K562 (cell line): ENCODE results near the gene USH2A. TPM values are rescaled to one million over a fixed set of nuclear protein-coding genes. Genes with fewer than 3 reads are reported as not detected.

Experiments
- ATAC-seq: fragments of 200-7000 bp; cut with Tn5 transposase; 3 replicates; pipeline ENCODE4 v1.9.1; 2020; ENCODE audit warnings: moderate library complexity
- BruUV-seq: library from RNA; stranded (reverse); fragments of 400-500 nt; replicated peaks from 2 replicates; lab custom pipeline; 2021; lab: Mats Ljungman, UMichigan
- CTCF ChIA-PET: fragments of 300-600 bp; formaldehyde crosslinking; extraction: SDS; loops from one replicate; lab custom pipeline; 2021; ENCODE audit warnings: low intra/inter-chr PET ratio; lab: Yijun Ruan, JAX
- POLR2A ChIA-PET: fragments of 300-600, 350-650 bp; sonication (Branson Sonifier 250); formaldehyde crosslinking; extraction: SDS; loops from one replicate; lab custom pipeline; 2021; ENCODE audit warnings: antibody characterized with exemption, inconsistent platforms; lab: Yijun Ruan, JAX
- DNase-seq, 4 experiments: peaks; one replicate each; pipeline versions ENCODE4 v3.0.0 to v3.0.0-alpha.2; 2011 to 2018; ENCODE audit warnings: low spot score in 3 of 4, mixed read lengths in 3 of 4; ENCODE audit errors: extremely low read depth in 1 of 4
- FAIRE-seq: peaks from 2 replicates; lab custom pipeline; 2011; peaks lifted over from hg19 to GRCh38; lab: Jason Lieb, UNC
- H2AFZ ChIP-seq: 2 replicates; pipeline ENCODE4 v1.6.0; 2011; ENCODE audit warnings: low read depth, low read length, control low read depth, inconsistent platforms
- H3K27ac ChIP-seq: fragments of 200-600 bp; 3 replicates; pipeline ENCODE4 v1.8.0; 2011; ENCODE audit warnings: low read depth, mild to moderate bottlenecking, control low read depth, inconsistent platforms, low read length, moderate library complexity, mixed read lengths; ENCODE audit errors: extremely low read depth
- H3K27me3 ChIP-seq, 2 experiments: fragments of 300-600 bp in 1 of 2; 2 replicates in 1 of 2; 3 replicates in 1 of 2; pipeline versions ENCODE4 v1.6.0 to v1.8.0; 2011; ENCODE audit warnings: inconsistent platforms in 2 of 2, low read length in 2 of 2, mild to moderate bottlenecking in 1 of 2, mixed read lengths in 1 of 2, moderate library complexity in 1 of 2; ENCODE audit not compliant: control insufficient read depth in 2 of 2, insufficient read depth in 2 of 2
- H3K36me3 ChIP-seq: fragments of 300-600 bp; 3 replicates; pipeline ENCODE4 v1.8.0; 2011; ENCODE audit warnings: mild to moderate bottlenecking, low read length, inconsistent platforms; ENCODE audit not compliant: control insufficient read depth, insufficient read depth
- H3K4me1 ChIP-seq, 2 experiments: fragments of 200-600 bp in 1 of 2; replicated peaks in 1 of 2; 2 replicates in 1 of 2; 3 replicates in 1 of 2; pipeline versions ENCODE4 v1.5.1 to v1.8.0; 2011; ENCODE audit warnings: inconsistent platforms in 2 of 2, low read length in 2 of 2, mild to moderate bottlenecking in 1 of 2, mixed read lengths in 1 of 2, moderate library complexity in 1 of 2; ENCODE audit not compliant: control insufficient read depth in 2 of 2, insufficient read depth in 2 of 2
- H3K4me2 ChIP-seq: 2 replicates; pipeline ENCODE4 v1.6.1; 2011; ENCODE audit warnings: low read length, control low read depth, inconsistent platforms, mixed read lengths; ENCODE audit not compliant: insufficient read depth
- H3K4me3 ChIP-seq: fragments of 200-600 bp; sonication (generic), shearing (Covaris generic); 2 replicates; pipeline ENCODE4 v1.5.1; 2016; ENCODE audit warnings: control low read depth, inconsistent platforms
- H3K79me2 ChIP-seq: fragments of 200-600 bp; 3 replicates; pipeline ENCODE4 v1.8.0; 2011; ENCODE audit warnings: low read length, inconsistent platforms; ENCODE audit not compliant: control insufficient read depth, insufficient read depth
- H3K9ac ChIP-seq, 2 experiments: 2 replicates each; pipeline versions ENCODE4 v1.6.0 to v1.6.1; 2011; ENCODE audit warnings: low read depth in 2 of 2, low read length in 2 of 2, control low read depth in 1 of 2, inconsistent platforms in 1 of 2, mild to moderate bottlenecking in 1 of 2, mixed read lengths in 1 of 2; ENCODE audit not compliant: insufficient read depth in 1 of 2
- H3K9me1 ChIP-seq: one replicate; pipeline ENCODE4 v1.6.0; 2011; ENCODE audit warnings: inconsistent platforms, mild to moderate bottlenecking, low read length, moderate library complexity; ENCODE audit not compliant: control insufficient read depth, insufficient read depth
- H3K9me3 ChIP-seq: replicated peaks from 2 replicates; pipeline ENCODE4 v1.5.1; 2011; ENCODE audit warnings: low read depth, low read length, inconsistent platforms; ENCODE audit not compliant: control insufficient read depth, insufficient read depth
- H4K20me1 ChIP-seq: replicated peaks from 2 replicates; pipeline ENCODE4 v1.6.1; 2011; ENCODE audit warnings: low read length, inconsistent platforms, mixed read lengths; ENCODE audit not compliant: control insufficient read depth, insufficient read depth
- ARID2 ChIP-seq: fragments of 450-650 bp; IDR thresholded peaks from 2 replicates; pipeline ENCODE4 v1.6.1; 2017; ENCODE audit warnings: antibody characterized with exemption, mild to moderate bottlenecking
- FUS ChIP-seq: fragments of 200-400 bp; formaldehyde crosslinking; optimal IDR thresholded peaks from 2 replicates; pipeline ENCODE3; 2017; ENCODE audit warnings: low read depth, low read length
- MBD2 ChIP-seq: sonication (generic); IDR thresholded peaks from 2 replicates; pipeline ENCODE4 v1.6.1; 2016; ENCODE audit warnings: low read depth, borderline replicate concordance
- NCOA4 ChIP-seq: fragments of 450-650 bp; IDR thresholded peaks from 2 replicates; pipeline ENCODE4 v1.6.1; 2018; ENCODE audit warnings: mild to moderate bottlenecking; ENCODE audit not compliant: partially characterized antibody
- NR3C1 ChIP-seq: sonication (generic); formaldehyde crosslinking; IDR thresholded peaks from 2 replicates; pipeline ENCODE4 v1.8.1; 2022; ENCODE audit warnings: missing genetic modification reagents
- PPARD ChIP-seq: fragments of 250-450 bp; sonication (Bioruptor Pico); IDR thresholded peaks from 2 replicates; pipeline ENCODE4 v1.8.0; 2022; ENCODE audit warnings: inconsistent platforms, mild to moderate bottlenecking, moderate library complexity
- RB1 ChIP-seq: fragments of 450-650 bp; IDR thresholded peaks from 2 replicates; pipeline ENCODE4 v1.6.1; 2017; ENCODE audit warnings: low read depth, mild to moderate bottlenecking
- RHOXF2B ChIP-seq: fragments of 250-450 bp; sonication (Bioruptor Pico); conservative IDR thresholded peaks from 2 replicates; pipeline ENCODE4 v1.5.1; 2021
- SOX6 ChIP-seq: fragments of 450-650 bp; IDR thresholded peaks from 2 replicates; pipeline ENCODE4 v1.6.1; 2014; ENCODE audit warnings: mild to moderate bottlenecking
- YBX1 ChIP-seq: fragments of 450-650 bp; IDR thresholded peaks from 2 replicates; pipeline ENCODE4 v1.7.1; 2016; ENCODE audit warnings: mild to moderate bottlenecking
- ZFP36 ChIP-seq: fragments of 150-350 bp; IDR thresholded peaks from 2 replicates; pipeline ENCODE4 v1.6.1; 2018; ENCODE audit warnings: low read length, low read depth; ENCODE audit not compliant: partially characterized antibody
- ZNF316 ChIP-seq: fragments of 450-650 bp; IDR thresholded peaks from 2 replicates; pipeline ENCODE4 v1.6.1; 2016
- WGBS: fragments of 100-300 bp; shearing (Covaris generic); methylation state at CpG from one replicate; pipeline ENCODE4 v1.1.6; 2016; ENCODE audit warnings: low coverage, mixed read lengths; ENCODE audit not compliant: insufficient coverage; ENCODE audit errors: missing lambda C conversion rate; 5-methylcytosine and 5-hydroxymethylcytosine counted together
- in situ Hi-C: fragments of 300-500 bp; cut with MboI; formaldehyde crosslinking; loops from 4 replicates; pipeline ENCODE4 v1.15.0; 2018; ENCODE audit warnings: inconsistent platforms, mixed read lengths
- intact Hi-C: fragments of 100-400 bp; cut with micrococcal nuclease; formaldehyde crosslinking; loops from 2 replicates; pipeline ENCODE4 v1.14.2; 2022
- polyA plus RNA-seq, 8 experiments: library from polyadenylated mRNA; depleted of rRNA in 4 of 8; stranded (reverse) in 5 of 8; unstranded in 3 of 8; fragments of >200 nt; fragmentation: Nextera tagmentation in 2 of 8; fragmentation: Illumina TruSeq in 1 of 8; extraction: Ambion mirVana in 2 of 8; extraction: Trizol in 1 of 8; gene quantifications; 2 replicates each; pipeline versions ENCODE4 v1.2.1 to v1.2.3, GENCODE V29; 2011 to 2014; ENCODE audit warnings: inconsistent platforms in 1 of 8, missing spikeins in 1 of 8
- total RNA-seq, 7 experiments: library from RNA; depleted of rRNA in 6 of 7; stranded (reverse); fragments of >200 nt in 6 of 7; fragmentation: Illumina TruSeq in 2 of 7; extraction: Trizol in 2 of 7; gene quantifications; 2 replicates each; pipeline versions ENCODE4 v1.2.1 to v1.2.3, GENCODE V29; 2011 to 2021; ENCODE audit warnings: low replicate concordance in 1 of 7
- TF ChIP-seq, protein P1 (sequence below), 3 experiments: IDR thresholded peaks in 2 of 3; conservative IDR thresholded peaks in 1 of 3; 2 replicates each; pipeline ENCODE4 v1.5.1; 2011 to 2012; ENCODE audit warnings: low read length in 3 of 3, mild to moderate bottlenecking in 3 of 3, control low read depth in 2 of 3, improper control_type of control experiment in 1 of 3, inconsistent platforms in 1 of 3, low read depth in 1 of 3, mixed read lengths in 1 of 3, moderate library complexity in 1 of 3; ENCODE audit not compliant: insufficient read depth in 2 of 3
- TF ChIP-seq, protein P2 (sequence below): fragments of 450-650 bp; IDR thresholded peaks from 2 replicates; pipeline ENCODE4 v1.6.1; 2016; ENCODE audit warnings: low read depth, mild to moderate bottlenecking, moderate library complexity
- TF ChIP-seq, protein P3 (sequence below): IDR thresholded peaks from 2 replicates; pipeline ENCODE4 v1.6.1; 2014; ENCODE audit warnings: antibody characterized with exemption
- TF ChIP-seq, protein P4 (sequence below): fragments of 250-450 bp; sonication (Bioruptor Pico); IDR thresholded peaks from 2 replicates; pipeline ENCODE4 v1.8.0; 2021; ENCODE audit warnings: mild to moderate bottlenecking, moderate library complexity
- TF ChIP-seq, protein P5 (sequence below), 3 experiments: fragments of 200-800 bp in 1 of 3; sonication (Bioruptor generic) in 1 of 3; sonication (generic) in 1 of 3; formaldehyde crosslinking in 1 of 3; IDR thresholded peaks; 2 replicates each; pipeline versions ENCODE4 v1.6.1 to v1.8.0; 2016 to 2022; ENCODE audit warnings: mild to moderate bottlenecking in 2 of 3, missing compliant biosample characterization in 2 of 3, missing genetic modification characterization in 2 of 3, missing genetic modification reagents in 1 of 3

The USH2A gene
- total and polyA plus RNA-seq, 9 of the 15 experiments (the other 6 are each of a cell fraction or from before 2014, with no cell fraction given): under 0.01 TPM; not detected in 7

DNA sequence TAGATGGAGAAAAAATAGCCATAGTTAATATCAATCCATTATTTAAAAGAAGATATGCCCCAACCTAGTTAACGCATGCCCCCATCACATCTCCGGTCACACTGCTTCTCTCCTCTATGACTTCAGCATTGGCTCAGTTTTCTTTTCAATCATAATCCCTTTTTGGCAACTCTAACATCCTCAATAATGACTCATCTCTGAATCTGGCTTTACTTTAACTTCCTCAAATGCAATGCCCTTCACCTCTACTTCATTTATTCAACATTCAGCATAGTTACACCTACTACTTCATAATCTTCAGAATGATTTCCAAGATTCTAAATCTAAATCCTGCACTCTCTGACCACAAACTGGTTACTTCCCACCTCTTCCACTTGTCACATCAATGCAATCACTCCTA is 417.3 kb downstream of the USH2A start (continued):
- TF ChIP-seq, protein P1, sequence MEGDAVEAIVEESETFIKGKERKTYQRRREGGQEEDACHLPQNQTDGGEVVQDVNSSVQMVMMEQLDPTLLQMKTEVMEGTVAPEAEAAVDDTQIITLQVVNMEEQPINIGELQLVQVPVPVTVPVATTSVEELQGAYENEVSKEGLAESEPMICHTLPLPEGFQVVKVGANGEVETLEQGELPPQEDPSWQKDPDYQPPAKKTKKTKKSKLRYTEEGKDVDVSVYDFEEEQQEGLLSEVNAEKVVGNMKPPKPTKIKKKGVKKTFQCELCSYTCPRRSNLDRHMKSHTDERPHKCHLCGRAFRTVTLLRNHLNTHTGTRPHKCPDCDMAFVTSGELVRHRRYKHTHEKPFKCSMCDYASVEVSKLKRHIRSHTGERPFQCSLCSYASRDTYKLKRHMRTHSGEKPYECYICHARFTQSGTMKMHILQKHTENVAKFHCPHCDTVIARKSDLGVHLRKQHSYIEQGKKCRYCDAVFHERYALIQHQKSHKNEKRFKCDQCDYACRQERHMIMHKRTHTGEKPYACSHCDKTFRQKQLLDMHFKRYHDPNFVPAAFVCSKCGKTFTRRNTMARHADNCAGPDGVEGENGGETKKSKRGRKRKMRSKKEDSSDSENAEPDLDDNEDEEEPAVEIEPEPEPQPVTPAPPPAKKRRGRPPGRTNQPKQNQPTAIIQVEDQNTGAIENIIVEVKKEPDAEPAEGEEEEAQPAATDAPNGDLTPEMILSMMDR (IDR thresholded peaks at IDR 0.05 in 2 of 3, conservative IDR thresholded peaks at IDR 0.05 in 1 of 3; ENCODE audit: insufficient read depth in 2 of 3, low read depth in 1 of 3, low read length in 3 of 3): no peak
- TF ChIP-seq ARID2 (no peak), ZNF316 (no peak)
- TF ChIP-seq, all 486 proteins: peak for 0

DNA sequence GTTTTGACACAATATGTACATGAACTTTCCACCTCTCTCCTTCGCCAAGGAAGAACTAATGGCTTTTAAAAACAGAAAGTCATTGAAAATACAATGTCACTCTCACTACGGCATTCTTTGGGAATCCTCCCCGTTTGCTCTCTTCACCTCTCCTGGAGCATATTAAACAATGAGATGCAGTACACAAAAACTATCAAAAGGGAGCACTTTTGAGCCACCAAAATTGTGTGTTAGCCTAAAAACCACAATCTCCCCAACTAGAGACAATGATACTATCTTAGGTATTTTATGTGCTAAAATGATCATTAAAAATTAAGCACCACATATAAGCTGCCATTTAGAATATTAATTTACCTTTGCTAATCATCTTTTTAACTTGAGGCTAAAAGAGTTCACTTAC is 430.6 kb downstream of the USH2A start:
- no peak overlapping the region for H3K9ac ChIP-seq
- no peaks in the 10 kb centered on the region for H3K36me3 ChIP-seq
- no peaks in the 10 kb centered on the region for H3K27me3 ChIP-seq
- H2AFZ ChIP-seq: no peak overlapping the region
- no peaks in the 10 kb centered on the region for H3K4me1 ChIP-seq
- H3K79me2 ChIP-seq: no peaks in the 10 kb centered on the region
- H3K27ac ChIP-seq: no peak overlapping the region
- BruUV-seq: no TSS peak
- no peaks in the 10 kb centered on the region for H3K9me1 ChIP-seq
- H3K4me2 ChIP-seq: no peak overlapping the region
- whole genome bisulfite sequencing: 0% methylated on average over 3 of the region's 3 CpGs
- POLR2A ChIA-PET: no interaction called here
- ATAC-seq: no peak
- FAIRE-seq: no peak
- in situ Hi-C loops: no loop called here
- H3K9me3 ChIP-seq: no peaks in the 10 kb centered on the region
- DNase-seq: no peak
- no peaks in the 10 kb centered on the region for H4K20me1 ChIP-seq
- intact Hi-C loops: no loop called here
- H3K4me3 ChIP-seq: no peak overlapping the region
- CTCF ChIA-PET: no interaction called here
- TF ChIP-seq PPARD (CRISPR knock-in tag) (no peak), MBD2 (no peak), NCOA4 (no peak), NR3C1 (no peak), SOX6 (no peak), RB1 (no peak), FUS (no peak), RHOXF2B (CRISPR knock-in tag) (no peak), YBX1 (no peak), ZFP36 (no peak)
- TF ChIP-seq, protein P2, sequence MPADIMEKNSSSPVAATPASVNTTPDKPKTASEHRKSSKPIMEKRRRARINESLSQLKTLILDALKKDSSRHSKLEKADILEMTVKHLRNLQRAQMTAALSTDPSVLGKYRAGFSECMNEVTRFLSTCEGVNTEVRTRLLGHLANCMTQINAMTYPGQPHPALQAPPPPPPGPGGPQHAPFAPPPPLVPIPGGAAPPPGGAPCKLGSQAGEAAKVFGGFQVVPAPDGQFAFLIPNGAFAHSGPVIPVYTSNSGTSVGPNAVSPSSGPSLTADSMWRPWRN: no peak
- TF ChIP-seq, protein P3, sequence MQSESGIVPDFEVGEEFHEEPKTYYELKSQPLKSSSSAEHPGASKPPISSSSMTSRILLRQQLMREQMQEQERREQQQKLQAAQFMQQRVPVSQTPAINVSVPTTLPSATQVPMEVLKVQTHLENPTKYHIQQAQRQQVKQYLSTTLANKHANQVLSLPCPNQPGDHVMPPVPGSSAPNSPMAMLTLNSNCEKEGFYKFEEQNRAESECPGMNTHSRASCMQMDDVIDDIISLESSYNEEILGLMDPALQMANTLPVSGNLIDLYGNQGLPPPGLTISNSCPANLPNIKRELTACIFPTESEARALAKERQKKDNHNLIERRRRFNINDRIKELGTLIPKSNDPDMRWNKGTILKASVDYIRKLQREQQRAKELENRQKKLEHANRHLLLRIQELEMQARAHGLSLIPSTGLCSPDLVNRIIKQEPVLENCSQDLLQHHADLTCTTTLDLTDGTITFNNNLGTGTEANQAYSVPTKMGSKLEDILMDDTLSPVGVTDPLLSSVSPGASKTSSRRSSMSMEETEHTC: no peak
- TF ChIP-seq, protein P4, sequence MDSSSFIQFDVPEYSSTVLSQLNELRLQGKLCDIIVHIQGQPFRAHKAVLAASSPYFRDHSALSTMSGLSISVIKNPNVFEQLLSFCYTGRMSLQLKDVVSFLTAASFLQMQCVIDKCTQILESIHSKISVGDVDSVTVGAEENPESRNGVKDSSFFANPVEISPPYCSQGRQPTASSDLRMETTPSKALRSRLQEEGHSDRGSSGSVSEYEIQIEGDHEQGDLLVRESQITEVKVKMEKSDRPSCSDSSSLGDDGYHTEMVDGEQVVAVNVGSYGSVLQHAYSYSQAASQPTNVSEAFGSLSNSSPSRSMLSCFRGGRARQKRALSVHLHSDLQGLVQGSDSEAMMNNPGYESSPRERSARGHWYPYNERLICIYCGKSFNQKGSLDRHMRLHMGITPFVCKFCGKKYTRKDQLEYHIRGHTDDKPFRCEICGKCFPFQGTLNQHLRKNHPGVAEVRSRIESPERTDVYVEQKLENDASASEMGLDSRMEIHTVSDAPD (CRISPR knock-in tag): no peak
- TF ChIP-seq, protein P5, sequence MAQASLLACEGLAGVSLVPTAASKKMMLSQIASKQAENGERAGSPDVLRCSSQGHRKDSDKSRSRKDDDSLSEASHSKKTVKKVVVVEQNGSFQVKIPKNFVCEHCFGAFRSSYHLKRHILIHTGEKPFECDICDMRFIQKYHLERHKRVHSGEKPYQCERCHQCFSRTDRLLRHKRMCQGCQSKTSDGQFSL (CRISPR knock-in tag; IDR thresholded peaks at IDR 0.05): no peak
- TF ChIP-seq, protein P5 (tag; IDR thresholded peaks at IDR 0.05): no peak
